Tibial nerve (tissue), 4 donors: ENCODE measurements around the gene SMC1B. TPM values are rescaled to one million over a fixed set of nuclear protein-coding genes. Genes with fewer than 3 reads are reported as not detected.

Experiments
- DNase-seq, 2 donors: peaks; one replicate each; pipeline ENCODE4 v3.0.0-alpha.2; 2019; ENCODE audit warnings: low spot score in 2 of 2
- H3K27ac ChIP-seq, 4 donors: fragments of 200-600 bp; sonication (generic) in 3 of 4; one replicate each; pipeline ENCODE4 v1.5.1; 2017 to 2019; ENCODE audit warnings: mild to moderate bottlenecking in 1 of 4
- H3K27me3 ChIP-seq, 2 donors: fragments of 200-600 bp; sonication (generic) in 1 of 2; one replicate each; pipeline versions ENCODE4 v1.5.1 to v1.6.0; 2017 to 2019
- H3K36me3 ChIP-seq, 3 donors: fragments of 200-600 bp; sonication (generic); one replicate each; pipeline ENCODE4 v1.5.1; 2018 to 2019
- H3K4me1 ChIP-seq, 4 donors: fragments of 200-600 bp; sonication (generic) in 3 of 4; one replicate each; pipeline ENCODE4 v1.5.1; 2017 to 2019
- H3K4me3 ChIP-seq, 4 donors: fragments of 200-600 bp; sonication (generic) in 3 of 4; one replicate each; pipeline ENCODE4 v1.5.1; 2017 to 2019; ENCODE audit warnings: mild to moderate bottlenecking in 1 of 4, moderate library complexity in 1 of 4
- H3K9me3 ChIP-seq, 4 donors: fragments of 200-600 bp; sonication (generic) in 3 of 4; one replicate each; pipeline ENCODE4 v1.5.1; 2017 to 2019
- EP300 ChIP-seq, 2 donors: sonication (generic); formaldehyde crosslinking; IDR thresholded peaks; one replicate each; pipeline ENCODE4 v1.6.1; 2017; ENCODE audit warnings: antibody characterized with exemption in 2 of 2, mild to moderate bottlenecking in 1 of 2
- POLR2A ChIP-seq, 2 donors: fragments of 450-650 bp; IDR thresholded peaks; one replicate each; pipeline ENCODE4 v1.6.1; 2017; ENCODE audit warnings: antibody characterized with exemption in 2 of 2, mild to moderate bottlenecking in 2 of 2, moderate library complexity in 2 of 2
- WGBS, 2 donors: methylation state at CpG; one replicate each; pipeline ENCODE4 v1.1.5; 2018; 5-methylcytosine and 5-hydroxymethylcytosine counted together
- total RNA-seq, 4 donors: library from RNA; depleted of rRNA; stranded (reverse); fragments of >200 nt; gene quantifications; one replicate each; pipeline ENCODE4 v1.1.0, GENCODE V29; 2016
- TF ChIP-seq, protein P1 (sequence below), 5 experiments: fragments of 200-600 bp in 3 of 5; fragments of 450-650 bp in 2 of 5; sonication (generic) in 3 of 5; IDR thresholded peaks; one replicate each; pipeline ENCODE4 v1.5.1; 2016 to 2019; ENCODE audit warnings: antibody characterized with exemption in 5 of 5, mild to moderate bottlenecking in 3 of 5, moderate library complexity in 2 of 5

The SMC1B gene, protein sequence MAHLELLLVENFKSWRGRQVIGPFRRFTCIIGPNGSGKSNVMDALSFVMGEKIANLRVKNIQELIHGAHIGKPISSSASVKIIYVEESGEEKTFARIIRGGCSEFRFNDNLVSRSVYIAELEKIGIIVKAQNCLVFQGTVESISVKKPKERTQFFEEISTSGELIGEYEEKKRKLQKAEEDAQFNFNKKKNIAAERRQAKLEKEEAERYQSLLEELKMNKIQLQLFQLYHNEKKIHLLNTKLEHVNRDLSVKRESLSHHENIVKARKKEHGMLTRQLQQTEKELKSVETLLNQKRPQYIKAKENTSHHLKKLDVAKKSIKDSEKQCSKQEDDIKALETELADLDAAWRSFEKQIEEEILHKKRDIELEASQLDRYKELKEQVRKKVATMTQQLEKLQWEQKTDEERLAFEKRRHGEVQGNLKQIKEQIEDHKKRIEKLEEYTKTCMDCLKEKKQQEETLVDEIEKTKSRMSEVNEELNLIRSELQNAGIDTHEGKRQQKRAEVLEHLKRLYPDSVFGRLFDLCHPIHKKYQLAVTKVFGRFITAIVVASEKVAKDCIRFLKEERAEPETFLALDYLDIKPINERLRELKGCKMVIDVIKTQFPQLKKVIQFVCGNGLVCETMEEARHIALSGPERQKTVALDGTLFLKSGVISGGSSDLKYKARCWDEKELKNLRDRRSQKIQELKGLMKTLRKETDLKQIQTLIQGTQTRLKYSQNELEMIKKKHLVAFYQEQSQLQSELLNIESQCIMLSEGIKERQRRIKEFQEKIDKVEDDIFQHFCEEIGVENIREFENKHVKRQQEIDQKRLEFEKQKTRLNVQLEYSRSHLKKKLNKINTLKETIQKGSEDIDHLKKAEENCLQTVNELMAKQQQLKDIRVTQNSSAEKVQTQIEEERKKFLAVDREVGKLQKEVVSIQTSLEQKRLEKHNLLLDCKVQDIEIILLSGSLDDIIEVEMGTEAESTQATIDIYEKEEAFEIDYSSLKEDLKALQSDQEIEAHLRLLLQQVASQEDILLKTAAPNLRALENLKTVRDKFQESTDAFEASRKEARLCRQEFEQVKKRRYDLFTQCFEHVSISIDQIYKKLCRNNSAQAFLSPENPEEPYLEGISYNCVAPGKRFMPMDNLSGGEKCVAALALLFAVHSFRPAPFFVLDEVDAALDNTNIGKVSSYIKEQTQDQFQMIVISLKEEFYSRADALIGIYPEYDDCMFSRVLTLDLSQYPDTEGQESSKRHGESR
- total RNA-seq: not detected

DNA sequence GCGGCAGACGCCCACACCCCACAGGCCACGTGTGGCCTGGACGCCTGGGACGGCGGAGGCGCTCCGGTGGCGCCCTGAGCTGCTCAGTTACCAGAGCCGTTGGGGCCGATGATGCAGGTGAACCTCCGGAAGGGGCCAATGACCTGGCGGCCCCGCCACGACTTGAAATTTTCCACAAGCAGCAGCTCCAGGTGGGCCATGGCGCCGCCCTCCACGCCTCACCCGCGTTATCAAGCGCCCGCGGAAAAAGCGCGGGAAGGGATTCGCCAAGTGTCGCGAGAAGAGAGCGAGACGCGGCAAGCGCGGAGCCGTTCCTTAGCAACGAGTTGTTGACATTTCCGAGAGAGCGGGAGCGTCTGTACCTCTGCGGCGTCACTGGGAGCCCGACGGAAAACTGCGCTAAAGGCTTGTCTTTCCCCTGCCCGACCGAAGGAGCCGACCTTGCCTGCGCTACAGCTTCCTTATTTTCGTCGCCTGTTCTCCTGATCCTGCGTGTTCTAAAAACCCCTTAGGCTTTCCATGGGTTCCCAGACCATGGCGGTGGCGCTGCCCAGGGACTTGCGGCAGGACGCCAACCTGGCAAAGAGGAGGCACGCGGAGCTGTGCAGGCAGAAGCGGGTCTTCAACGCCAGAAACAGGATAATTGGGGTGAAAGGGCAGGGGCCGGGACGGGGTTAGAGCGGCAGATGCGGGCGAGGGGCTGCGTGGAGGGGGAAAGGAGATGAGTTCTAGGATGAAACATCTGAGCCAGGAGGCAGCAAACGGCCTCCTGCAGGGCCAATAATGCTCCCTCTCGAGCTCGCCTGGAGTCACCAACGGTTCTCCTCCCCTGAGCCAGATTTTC, at the start of gene SMC1B, which contains the start of gene RIBC2:
Gene SMC1B, minus strand, starts transcription at position 232 of the 844 bp plus-strand sequence. Its CDS starts 32 bp downstream, at position 200.
Gene RIBC2, plus strand, starts transcription at position 326 of the 844 bp plus-strand sequence. Its CDS starts 194 bp downstream, at position 520.
- peak; percentile 35 to 40 for DNase-seq
- H3K27me3 ChIP-seq: peaks cover 0 to 10% of the 10 kb centered on the region in 2 donors
- H3K27ac ChIP-seq: no peak within 1 kb of the TSS
- 13 to 24% methylated on average over 36 to 61 of the region's 68 CpGs for WGBS, 2 donors
- no peaks in the 10 kb centered on the region for H3K9me3 ChIP-seq
- H3K4me1 ChIP-seq: peaks cover 0 to 14% (median 3%) of the 10 kb centered on the region in 4 donors
- no peak for TF ChIP-seq EP300 (IDR thresholded peaks at IDR 0.05)
- TF ChIP-seq, protein P1, sequence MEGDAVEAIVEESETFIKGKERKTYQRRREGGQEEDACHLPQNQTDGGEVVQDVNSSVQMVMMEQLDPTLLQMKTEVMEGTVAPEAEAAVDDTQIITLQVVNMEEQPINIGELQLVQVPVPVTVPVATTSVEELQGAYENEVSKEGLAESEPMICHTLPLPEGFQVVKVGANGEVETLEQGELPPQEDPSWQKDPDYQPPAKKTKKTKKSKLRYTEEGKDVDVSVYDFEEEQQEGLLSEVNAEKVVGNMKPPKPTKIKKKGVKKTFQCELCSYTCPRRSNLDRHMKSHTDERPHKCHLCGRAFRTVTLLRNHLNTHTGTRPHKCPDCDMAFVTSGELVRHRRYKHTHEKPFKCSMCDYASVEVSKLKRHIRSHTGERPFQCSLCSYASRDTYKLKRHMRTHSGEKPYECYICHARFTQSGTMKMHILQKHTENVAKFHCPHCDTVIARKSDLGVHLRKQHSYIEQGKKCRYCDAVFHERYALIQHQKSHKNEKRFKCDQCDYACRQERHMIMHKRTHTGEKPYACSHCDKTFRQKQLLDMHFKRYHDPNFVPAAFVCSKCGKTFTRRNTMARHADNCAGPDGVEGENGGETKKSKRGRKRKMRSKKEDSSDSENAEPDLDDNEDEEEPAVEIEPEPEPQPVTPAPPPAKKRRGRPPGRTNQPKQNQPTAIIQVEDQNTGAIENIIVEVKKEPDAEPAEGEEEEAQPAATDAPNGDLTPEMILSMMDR (IDR thresholded peaks at IDR 0.05): no peak
- no peak for TF ChIP-seq POLR2A (IDR thresholded peaks at IDR 0.05)
- H3K36me3 ChIP-seq: no peaks in the 10 kb centered on the region
- H3K4me3 ChIP-seq: peak within 1 kb of the TSS; percentile 26 to 47 (median 38)

DNA sequence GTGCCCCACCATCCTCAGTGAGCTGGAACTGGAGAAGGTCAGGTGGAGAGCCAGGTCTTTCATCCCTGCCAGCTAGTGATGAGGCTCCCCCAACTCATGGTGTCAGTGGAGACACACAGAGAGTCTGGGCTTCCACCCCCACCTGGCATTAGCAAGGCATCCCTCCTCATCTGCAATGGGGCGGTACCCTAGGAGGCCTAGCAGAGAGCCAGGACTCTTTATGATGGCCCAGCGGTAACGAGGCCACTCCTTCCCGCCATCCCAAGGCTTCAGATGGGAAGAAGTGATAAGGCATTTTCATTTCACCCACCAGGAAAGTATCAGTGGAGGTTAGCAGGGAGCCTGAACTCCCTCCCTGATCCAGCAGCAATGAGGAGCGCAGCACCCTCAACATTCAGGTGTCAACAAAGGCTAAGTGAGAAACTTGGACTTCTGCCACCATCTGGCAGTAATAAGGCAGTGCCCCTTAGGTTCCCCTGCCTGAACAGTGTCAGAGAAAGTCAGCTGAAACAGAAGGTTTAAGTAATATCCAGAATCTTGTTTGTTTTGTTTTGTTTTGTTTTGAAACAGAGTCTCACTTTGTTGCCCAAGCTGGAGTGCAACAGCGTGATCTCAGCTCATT, 48.7 kb upstream of the SMC1B start:
- no peak for DNase-seq
- H3K36me3 ChIP-seq: no peaks in the 10 kb centered on the region
- H3K4me1 ChIP-seq: peaks cover 0 to 14% (median 0%) of the 10 kb centered on the region in 4 donors
- no peak for TF ChIP-seq POLR2A (IDR thresholded peaks at IDR 0.05)
- TF ChIP-seq, protein P1 (IDR thresholded peaks at IDR 0.05): no peak
- TF ChIP-seq EP300 (IDR thresholded peaks at IDR 0.05): no peak
- H3K27ac ChIP-seq: peak overlapping the region in 2 of 4 donors; percentile 8 to 60
- no peak overlapping the region for H3K4me3 ChIP-seq
- WGBS, 2 donors: 77 to 87% methylated on average over 6 of the region's 6 CpGs
- peaks cover 0 to 16% (median 0%) of the 10 kb centered on the region in 4 donors for H3K9me3 ChIP-seq
- H3K27me3 ChIP-seq: no peaks in the 10 kb centered on the region

DNA sequence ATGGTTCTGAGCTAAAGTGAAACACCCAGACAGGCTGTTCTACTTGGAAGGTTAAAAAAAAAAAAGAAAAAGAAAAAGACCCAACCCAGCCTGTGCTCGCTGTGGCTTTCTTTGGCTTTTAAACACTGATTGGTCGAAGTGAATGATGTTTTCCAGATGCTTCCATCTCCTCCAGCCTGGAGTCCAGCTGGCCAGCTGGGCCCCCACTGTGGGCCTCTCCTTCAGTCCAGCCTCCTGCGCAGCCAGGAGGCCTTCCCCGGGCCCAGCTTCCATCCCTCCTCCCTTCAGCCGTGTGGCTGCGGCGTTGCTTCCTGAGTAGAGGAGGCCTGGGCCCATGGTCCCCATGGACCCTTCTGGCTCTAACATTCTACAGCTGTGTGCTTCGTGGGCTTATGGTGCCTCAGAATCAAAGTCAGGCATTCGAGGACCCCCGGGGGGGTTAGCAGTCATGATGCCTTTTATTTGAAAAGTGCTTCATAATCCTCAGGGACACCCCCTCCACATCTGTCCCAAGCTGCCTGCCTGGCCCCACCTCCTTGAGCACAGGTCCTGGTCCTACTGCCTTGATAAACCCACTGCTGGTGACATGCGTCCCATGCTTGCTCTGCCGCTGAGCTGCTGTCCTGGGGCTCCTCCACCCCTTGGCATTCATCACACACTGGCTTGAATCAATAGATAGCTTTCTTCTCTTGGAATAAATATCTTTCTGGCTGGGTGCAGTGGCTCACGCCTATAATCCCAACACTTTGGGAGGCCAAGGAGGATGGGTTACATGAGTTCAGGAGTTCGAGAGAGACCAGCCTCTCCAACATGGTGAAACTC, 47.1 kb upstream of the SMC1B start:
- peak overlapping the region in 3 of 4 donors; percentile 17 to 81 (median 78) for H3K27ac ChIP-seq
- H3K27me3 ChIP-seq: no peaks in the 10 kb centered on the region
- 41 to 53% methylated on average over 14 of the region's 14 CpGs for WGBS, 2 donors
- peaks cover 0 to 14% (median 0%) of the 10 kb centered on the region in 4 donors for H3K4me1 ChIP-seq
- peaks cover 0 to 6% (median 0%) of the 10 kb centered on the region in 4 donors for H3K9me3 ChIP-seq
- TF ChIP-seq EP300 (IDR thresholded peaks at IDR 0.05) (peak in 1 of 2 donors; percentile 82), POLR2A (IDR thresholded peaks at IDR 0.05) (no peak)
- TF ChIP-seq, protein P1 (IDR thresholded peaks at IDR 0.05): no peak
- DNase-seq: peak; percentile 66 to 67
- no peak overlapping the region for H3K4me3 ChIP-seq
- H3K36me3 ChIP-seq: no peaks in the 10 kb centered on the region
